Breast epithelium (tissue), 3 donors: ENCODE measurements around the gene PANX1.

Source experiments
- POLR2AphosphoS5 ChIP-seq, 3 donors: sonication (generic); formaldehyde crosslinking; IDR thresholded peaks; one replicate each; pipeline ENCODE4 v1.6.1; 2017; ENCODE audit warnings: antibody characterized with exemption in 3 of 3
- TF ChIP-seq, protein P1 (sequence below), 3 donors: fragments of 450-650 bp; IDR thresholded peaks; one replicate each; pipeline ENCODE4 v1.5.1; 2016 to 2017; ENCODE audit warnings: antibody characterized with exemption in 3 of 3, mild to moderate bottlenecking in 3 of 3, moderate library complexity in 3 of 3

DNA sequence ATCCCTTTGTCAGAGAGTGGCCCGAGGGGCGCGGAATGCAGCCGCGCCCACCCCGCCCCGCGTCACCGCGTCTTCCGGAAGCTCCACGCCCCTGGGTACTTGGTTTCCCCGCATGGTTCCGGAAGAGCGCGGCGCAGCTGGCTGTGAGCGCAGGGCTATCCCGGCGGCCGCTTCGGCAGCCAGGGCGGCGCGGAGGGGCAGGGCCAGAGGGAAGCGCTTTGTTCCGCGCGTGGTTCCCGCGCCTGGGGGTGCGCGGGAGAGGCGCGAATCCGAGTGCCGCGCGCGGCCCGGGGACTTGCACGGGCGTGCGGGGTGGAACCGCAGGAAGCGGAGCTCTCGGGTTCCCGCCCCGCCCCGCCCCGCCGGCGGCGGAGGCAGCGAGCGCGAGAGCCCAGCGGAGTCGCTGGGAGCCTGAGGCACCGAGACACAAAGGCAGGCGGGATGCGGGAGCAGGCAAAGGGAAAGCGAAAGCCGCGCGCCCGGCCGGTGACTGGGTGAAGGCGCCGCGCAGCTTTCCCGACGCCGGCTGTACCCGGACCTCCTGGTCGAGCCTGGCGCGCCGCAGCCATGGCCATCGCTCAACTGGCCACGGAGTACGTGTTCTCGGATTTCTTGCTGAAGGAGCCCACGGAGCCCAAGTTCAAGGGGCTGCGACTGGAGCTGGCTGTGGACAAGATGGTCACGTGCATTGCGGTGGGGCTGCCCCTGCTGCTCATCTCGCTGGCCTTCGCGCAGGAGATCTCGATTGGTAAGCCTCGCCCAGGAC lies at the start of gene PANX1:
- TF ChIP-seq, protein P1, sequence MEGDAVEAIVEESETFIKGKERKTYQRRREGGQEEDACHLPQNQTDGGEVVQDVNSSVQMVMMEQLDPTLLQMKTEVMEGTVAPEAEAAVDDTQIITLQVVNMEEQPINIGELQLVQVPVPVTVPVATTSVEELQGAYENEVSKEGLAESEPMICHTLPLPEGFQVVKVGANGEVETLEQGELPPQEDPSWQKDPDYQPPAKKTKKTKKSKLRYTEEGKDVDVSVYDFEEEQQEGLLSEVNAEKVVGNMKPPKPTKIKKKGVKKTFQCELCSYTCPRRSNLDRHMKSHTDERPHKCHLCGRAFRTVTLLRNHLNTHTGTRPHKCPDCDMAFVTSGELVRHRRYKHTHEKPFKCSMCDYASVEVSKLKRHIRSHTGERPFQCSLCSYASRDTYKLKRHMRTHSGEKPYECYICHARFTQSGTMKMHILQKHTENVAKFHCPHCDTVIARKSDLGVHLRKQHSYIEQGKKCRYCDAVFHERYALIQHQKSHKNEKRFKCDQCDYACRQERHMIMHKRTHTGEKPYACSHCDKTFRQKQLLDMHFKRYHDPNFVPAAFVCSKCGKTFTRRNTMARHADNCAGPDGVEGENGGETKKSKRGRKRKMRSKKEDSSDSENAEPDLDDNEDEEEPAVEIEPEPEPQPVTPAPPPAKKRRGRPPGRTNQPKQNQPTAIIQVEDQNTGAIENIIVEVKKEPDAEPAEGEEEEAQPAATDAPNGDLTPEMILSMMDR (IDR thresholded peaks at IDR 0.05), result no peak
- TF ChIP-seq POLR2AphosphoS5 (IDR thresholded peaks at IDR 0.05), result no peak
